Breast epithelium (tissue), 3 donors: ENCODE measurements around the gene RIMKLA.

ENCODE experiments used
- CTCF ChIP-seq, 3 donors: fragments of 450-650 bp; IDR thresholded peaks; one replicate each; pipeline ENCODE4 v1.5.1; 2016 to 2017; ENCODE audit warnings: antibody characterized with exemption in 3 of 3, mild to moderate bottlenecking in 3 of 3, moderate library complexity in 3 of 3
- POLR2A ChIP-seq: fragments of 450-650 bp; IDR thresholded peaks from one replicate; pipeline ENCODE4 v1.6.1; 2016; ENCODE audit warnings: antibody characterized with exemption, mild to moderate bottlenecking, moderate library complexity
- POLR2AphosphoS5 ChIP-seq, 3 donors: sonication (generic); formaldehyde crosslinking; IDR thresholded peaks; one replicate each; pipeline ENCODE4 v1.6.1; 2017; ENCODE audit warnings: antibody characterized with exemption in 3 of 3

DNA sequence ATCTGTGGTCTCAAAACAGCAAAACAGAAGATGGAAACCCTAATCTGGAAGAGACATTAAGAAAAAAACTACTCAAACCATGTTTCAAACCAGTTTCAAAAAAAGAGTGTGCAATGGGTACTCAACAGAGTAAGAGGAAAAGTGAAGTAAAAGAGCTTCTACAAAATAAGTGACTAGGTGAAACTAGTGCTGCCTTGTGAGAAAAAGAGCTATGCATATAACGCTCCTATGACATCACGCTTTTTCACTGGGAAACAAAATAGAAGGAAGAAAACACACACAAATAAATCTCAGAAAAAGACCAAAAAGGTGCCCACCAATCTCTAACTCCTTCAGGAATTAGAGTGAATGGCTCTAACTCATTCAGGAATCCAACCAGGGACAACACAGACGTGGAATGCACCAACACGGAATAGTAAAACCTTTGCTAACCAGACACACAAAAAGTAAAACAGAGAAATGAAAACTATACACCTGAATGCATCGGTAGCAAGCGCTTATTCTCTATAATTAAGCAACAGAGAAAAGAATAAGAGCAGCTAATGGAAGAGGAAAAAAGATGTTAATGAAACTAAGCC is 46.8 kb upstream of the RIMKLA start:
- TF ChIP-seq CTCF (IDR thresholded peaks at IDR 0.05) = no peak
- TF ChIP-seq POLR2A = no peak
- no peak for TF ChIP-seq POLR2AphosphoS5 (IDR thresholded peaks at IDR 0.05)
